ENCODE data around the gene KASH5.

Gene KASH5

DNA sequence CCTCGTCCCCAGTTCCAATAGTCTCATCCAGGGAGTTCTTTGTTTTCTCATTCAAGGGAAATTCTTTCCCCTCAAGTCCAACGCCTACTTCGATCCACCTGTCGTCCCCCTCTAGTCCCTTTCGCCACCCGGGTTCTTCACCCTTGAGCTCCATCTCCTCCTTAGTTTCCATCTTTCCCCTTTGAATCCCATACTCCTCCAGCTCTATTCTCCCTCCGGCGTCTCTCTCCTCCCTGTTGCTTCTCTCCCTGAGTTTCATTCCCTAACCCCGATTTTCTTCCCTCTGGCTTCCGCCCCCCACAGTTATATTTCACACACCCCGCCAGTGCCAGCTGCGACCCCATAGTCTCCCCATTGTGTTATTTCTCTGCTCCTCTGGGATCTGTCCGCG lies 53.9 kb downstream of the KASH5 start (continued):
- no peak for TF ChIP-seq ZNF747 (tag by site-specific recombination; IDR thresholded peaks at IDR 0.05)
- no peak for TF ChIP-seq GLIS1 (tag by site-specific recombination; IDR thresholded peaks at IDR 0.05)
- TF ChIP-seq ZNF660 (tag by site-specific recombination; IDR thresholded peaks at IDR 0.05): no peak
- TF ChIP-seq, protein P1, sequence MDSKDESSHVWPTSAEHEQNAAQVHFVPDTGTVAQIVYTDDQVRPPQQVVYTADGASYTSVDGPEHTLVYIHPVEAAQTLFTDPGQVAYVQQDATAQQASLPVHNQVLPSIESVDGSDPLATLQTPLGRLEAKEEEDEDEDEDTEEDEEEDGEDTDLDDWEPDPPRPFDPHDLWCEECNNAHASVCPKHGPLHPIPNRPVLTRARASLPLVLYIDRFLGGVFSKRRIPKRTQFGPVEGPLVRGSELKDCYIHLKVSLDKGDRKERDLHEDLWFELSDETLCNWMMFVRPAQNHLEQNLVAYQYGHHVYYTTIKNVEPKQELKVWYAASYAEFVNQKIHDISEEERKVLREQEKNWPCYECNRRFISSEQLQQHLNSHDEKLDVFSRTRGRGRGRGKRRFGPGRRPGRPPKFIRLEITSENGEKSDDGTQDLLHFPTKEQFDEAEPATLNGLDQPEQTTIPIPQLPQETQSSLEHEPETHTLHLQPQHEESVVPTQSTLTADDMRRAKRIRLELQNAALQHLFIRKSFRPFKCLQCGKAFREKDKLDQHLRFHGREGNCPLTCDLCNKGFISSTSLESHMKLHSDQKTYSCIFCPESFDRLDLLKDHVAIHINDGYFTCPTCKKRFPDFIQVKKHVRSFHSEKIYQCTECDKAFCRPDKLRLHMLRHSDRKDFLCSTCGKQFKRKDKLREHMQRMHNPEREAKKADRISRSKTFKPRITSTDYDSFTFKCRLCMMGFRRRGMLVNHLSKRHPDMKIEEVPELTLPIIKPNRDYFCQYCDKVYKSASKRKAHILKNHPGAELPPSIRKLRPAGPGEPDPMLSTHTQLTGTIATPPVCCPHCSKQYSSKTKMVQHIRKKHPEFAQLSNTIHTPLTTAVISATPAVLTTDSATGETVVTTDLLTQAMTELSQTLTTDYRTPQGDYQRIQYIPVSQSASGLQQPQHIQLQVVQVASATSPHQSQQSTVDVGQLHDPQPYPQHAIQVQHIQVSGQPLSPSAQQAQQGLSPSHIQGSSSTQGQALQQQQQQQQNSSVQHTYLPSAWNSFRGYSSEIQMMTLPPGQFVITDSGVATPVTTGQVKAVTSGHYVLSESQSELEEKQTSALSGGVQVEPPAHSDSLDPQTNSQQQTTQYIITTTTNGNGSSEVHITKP (tag by site-specific recombination; IDR thresholded peaks at IDR 0.05): no peak
- no peak for TF ChIP-seq ZEB2 (tag by site-specific recombination; IDR thresholded peaks at IDR 0.05)
- no peak for TF ChIP-seq SETDB1 (IDR thresholded peaks at IDR 0.05; ENCODE audit: insufficient read length, low read length)
- no peak for TF ChIP-seq ZNF24 (tag by site-specific recombination; IDR thresholded peaks at IDR 0.05)
- 0 out of 2 replicates have a peak, but pooled peaks have one; percentile 26 for TF ChIP-seq ZFHX2 (tag by site-specific recombination; conservative IDR thresholded peaks at IDR 0.05)
- TF ChIP-seq, protein P2, sequence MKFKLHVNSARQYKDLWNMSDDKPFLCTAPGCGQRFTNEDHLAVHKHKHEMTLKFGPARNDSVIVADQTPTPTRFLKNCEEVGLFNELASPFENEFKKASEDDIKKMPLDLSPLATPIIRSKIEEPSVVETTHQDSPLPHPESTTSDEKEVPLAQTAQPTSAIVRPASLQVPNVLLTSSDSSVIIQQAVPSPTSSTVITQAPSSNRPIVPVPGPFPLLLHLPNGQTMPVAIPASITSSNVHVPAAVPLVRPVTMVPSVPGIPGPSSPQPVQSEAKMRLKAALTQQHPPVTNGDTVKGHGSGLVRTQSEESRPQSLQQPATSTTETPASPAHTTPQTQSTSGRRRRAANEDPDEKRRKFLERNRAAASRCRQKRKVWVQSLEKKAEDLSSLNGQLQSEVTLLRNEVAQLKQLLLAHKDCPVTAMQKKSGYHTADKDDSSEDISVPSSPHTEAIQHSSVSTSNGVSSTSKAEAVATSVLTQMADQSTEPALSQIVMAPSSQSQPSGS (tag by site-specific recombination; IDR thresholded peaks at IDR 0.05; ENCODE audit: low read depth): no peak
- TF ChIP-seq, protein P3, sequence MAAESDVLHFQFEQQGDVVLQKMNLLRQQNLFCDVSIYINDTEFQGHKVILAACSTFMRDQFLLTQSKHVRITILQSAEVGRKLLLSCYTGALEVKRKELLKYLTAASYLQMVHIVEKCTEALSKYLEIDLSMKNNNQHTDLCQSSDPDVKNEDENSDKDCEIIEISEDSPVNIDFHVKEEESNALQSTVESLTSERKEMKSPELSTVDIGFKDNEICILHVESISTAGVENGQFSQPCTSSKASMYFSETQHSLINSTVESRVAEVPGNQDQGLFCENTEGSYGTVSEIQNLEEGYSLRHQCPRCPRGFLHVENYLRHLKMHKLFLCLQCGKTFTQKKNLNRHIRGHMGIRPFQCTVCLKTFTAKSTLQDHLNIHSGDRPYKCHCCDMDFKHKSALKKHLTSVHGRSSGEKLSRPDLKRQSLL (tag by site-specific recombination; IDR thresholded peaks at IDR 0.05): peak; percentile 86; the same call in 1 of the 2 replicates
- TF ChIP-seq ZNF274 (IDR thresholded peaks at IDR 0.05; ENCODE audit: low read length): no peak
- TF ChIP-seq ZNF274 (tag by site-specific recombination; IDR thresholded peaks at IDR 0.05; ENCODE audit: borderline replicate concordance): no peak
- TF ChIP-seq, protein P4, sequence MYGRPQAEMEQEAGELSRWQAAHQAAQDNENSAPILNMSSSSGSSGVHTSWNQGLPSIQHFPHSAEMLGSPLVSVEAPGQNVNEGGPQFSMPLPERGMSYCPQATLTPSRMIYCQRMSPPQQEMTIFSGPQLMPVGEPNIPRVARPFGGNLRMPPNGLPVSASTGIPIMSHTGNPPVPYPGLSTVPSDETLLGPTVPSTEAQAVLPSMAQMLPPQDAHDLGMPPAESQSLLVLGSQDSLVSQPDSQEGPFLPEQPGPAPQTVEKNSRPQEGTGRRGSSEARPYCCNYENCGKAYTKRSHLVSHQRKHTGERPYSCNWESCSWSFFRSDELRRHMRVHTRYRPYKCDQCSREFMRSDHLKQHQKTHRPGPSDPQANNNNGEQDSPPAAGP (tag by site-specific recombination; IDR thresholded peaks at IDR 0.05): no peak
- TF ChIP-seq ZNF341 (tag by site-specific recombination; IDR thresholded peaks at IDR 0.05; ENCODE audit: low read depth): no peak
- TF ChIP-seq GFI1B (tag by site-specific recombination; IDR thresholded peaks at IDR 0.05): no peak
- no peak for TF ChIP-seq ZNF707 (tag by site-specific recombination; IDR thresholded peaks at IDR 0.05)
- TF ChIP-seq, protein P5, sequence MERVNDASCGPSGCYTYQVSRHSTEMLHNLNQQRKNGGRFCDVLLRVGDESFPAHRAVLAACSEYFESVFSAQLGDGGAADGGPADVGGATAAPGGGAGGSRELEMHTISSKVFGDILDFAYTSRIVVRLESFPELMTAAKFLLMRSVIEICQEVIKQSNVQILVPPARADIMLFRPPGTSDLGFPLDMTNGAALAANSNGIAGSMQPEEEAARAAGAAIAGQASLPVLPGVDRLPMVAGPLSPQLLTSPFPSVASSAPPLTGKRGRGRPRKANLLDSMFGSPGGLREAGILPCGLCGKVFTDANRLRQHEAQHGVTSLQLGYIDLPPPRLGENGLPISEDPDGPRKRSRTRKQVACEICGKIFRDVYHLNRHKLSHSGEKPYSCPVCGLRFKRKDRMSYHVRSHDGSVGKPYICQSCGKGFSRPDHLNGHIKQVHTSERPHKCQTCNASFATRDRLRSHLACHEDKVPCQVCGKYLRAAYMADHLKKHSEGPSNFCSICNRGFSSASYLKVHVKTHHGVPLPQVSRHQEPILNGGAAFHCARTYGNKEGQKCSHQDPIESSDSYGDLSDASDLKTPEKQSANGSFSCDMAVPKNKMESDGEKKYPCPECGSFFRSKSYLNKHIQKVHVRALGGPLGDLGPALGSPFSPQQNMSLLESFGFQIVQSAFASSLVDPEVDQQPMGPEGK (tag by site-specific recombination; IDR thresholded peaks at IDR 0.05): no peak
- TF ChIP-seq SCRT1 (tag by site-specific recombination; IDR thresholded peaks at IDR 0.05; ENCODE audit: borderline replicate concordance): peak; percentile 78
- TF ChIP-seq, protein P6, sequence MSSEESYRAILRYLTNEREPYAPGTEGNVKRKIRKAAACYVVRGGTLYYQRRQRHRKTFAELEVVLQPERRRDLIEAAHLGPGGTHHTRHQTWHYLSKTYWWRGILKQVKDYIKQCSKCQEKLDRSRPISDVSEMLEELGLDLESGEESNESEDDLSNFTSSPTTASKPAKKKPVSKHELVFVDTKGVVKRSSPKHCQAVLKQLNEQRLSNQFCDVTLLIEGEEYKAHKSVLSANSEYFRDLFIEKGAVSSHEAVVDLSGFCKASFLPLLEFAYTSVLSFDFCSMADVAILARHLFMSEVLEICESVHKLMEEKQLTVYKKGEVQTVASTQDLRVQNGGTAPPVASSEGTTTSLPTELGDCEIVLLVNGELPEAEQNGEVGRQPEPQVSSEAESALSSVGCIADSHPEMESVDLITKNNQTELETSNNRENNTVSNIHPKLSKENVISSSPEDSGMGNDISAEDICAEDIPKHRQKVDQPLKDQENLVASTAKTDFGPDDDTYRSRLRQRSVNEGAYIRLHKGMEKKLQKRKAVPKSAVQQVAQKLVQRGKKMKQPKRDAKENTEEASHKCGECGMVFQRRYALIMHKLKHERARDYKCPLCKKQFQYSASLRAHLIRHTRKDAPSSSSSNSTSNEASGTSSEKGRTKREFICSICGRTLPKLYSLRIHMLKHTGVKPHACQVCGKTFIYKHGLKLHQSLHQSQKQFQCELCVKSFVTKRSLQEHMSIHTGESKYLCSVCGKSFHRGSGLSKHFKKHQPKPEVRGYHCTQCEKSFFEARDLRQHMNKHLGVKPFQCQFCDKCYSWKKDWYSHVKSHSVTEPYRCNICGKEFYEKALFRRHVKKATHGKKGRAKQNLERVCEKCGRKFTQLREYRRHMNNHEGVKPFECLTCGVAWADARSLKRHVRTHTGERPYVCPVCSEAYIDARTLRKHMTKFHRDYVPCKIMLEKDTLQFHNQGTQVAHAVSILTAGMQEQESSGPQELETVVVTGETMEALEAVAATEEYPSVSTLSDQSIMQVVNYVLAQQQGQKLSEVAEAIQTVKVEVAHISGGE (tag by site-specific recombination; conservative IDR thresholded peaks at IDR 0.05; ENCODE audit: low read depth): no peak; the same call in 1 of the 2 replicates
- TF ChIP-seq, protein P7, sequence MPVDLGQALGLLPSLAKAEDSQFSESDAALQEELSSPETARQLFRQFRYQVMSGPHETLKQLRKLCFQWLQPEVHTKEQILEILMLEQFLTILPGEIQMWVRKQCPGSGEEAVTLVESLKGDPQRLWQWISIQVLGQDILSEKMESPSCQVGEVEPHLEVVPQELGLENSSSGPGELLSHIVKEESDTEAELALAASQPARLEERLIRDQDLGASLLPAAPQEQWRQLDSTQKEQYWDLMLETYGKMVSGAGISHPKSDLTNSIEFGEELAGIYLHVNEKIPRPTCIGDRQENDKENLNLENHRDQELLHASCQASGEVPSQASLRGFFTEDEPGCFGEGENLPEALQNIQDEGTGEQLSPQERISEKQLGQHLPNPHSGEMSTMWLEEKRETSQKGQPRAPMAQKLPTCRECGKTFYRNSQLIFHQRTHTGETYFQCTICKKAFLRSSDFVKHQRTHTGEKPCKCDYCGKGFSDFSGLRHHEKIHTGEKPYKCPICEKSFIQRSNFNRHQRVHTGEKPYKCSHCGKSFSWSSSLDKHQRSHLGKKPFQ (tag by site-specific recombination; IDR thresholded peaks at IDR 0.05): no peak
- no peak for TF ChIP-seq ZNF155 (tag by site-specific recombination; IDR thresholded peaks at IDR 0.05)
- TF ChIP-seq ZNF600 (tag by site-specific recombination; IDR thresholded peaks at IDR 0.05): no peak; the same call in 1 of the 2 replicates

Measured in HEK293 (cell line).